ENCODE measurements around the gene RBCK1. TPM values are rescaled to one million over a fixed set of nuclear protein-coding genes. Genes with fewer than 3 reads are reported as not detected.
"Not testable (repeated sequence)": the region's sequence is repeated elsewhere in the genome, so short reads cannot be mapped to it uniquely, and the experiment has no call there.

RBCK1 gene
- total RNA-seq, 1 donor, result 104 TPM

DNA sequence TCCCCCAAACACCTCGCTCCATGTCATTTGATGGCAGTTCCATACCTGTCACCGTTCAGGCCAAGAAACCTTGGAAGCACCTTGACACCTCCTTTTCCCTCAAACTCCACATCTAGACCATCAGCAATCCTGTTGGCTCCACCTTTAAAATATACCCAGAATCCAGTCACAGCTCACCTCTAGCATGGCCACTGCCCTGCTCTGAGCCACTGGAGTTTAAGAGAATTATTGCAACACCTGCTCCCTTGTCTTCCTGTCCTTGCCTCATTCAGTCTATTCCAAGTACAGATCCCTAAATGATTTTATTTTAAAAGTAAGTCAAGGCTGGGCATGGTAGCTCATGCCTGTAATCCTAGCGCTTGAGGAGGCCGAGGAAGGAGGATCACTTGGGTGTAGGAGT, 39.2 kb upstream of the RBCK1 start:
- Histone ChIP-seq H3K27me3 (ENCODE audit: insufficient read depth, low read length) (no peaks in the 10 kb centered on the region), H3K4me3 (ENCODE audit: insufficient read depth, low read length) (no peak overlapping the region), H3K36me3 (ENCODE audit: insufficient read depth, low read length) (no peaks in the 10 kb centered on the region), H3K4me1 (ENCODE audit: insufficient read depth, low read length) (peaks cover 7% of the 10 kb centered on the region), H4K20me1 (ENCODE audit: insufficient read depth, low read length) (no peaks in the 10 kb centered on the region), H3K9me3 (ENCODE audit: low read depth, low read length) (no peaks in the 10 kb centered on the region), H3K79me2 (ENCODE audit: insufficient read depth, low read length) (no peaks in the 10 kb centered on the region), H3K27ac (ENCODE audit: low read depth, low read length) (no peak overlapping the region), H2AFZ (ENCODE audit: low read length) (no peak overlapping the region), H3K4me2 (ENCODE audit: insufficient read depth, low read length) (no peak overlapping the region)
- TF ChIP-seq, protein P1, sequence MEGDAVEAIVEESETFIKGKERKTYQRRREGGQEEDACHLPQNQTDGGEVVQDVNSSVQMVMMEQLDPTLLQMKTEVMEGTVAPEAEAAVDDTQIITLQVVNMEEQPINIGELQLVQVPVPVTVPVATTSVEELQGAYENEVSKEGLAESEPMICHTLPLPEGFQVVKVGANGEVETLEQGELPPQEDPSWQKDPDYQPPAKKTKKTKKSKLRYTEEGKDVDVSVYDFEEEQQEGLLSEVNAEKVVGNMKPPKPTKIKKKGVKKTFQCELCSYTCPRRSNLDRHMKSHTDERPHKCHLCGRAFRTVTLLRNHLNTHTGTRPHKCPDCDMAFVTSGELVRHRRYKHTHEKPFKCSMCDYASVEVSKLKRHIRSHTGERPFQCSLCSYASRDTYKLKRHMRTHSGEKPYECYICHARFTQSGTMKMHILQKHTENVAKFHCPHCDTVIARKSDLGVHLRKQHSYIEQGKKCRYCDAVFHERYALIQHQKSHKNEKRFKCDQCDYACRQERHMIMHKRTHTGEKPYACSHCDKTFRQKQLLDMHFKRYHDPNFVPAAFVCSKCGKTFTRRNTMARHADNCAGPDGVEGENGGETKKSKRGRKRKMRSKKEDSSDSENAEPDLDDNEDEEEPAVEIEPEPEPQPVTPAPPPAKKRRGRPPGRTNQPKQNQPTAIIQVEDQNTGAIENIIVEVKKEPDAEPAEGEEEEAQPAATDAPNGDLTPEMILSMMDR (IDR thresholded peaks at IDR 0.05; ENCODE audit: extremely low read depth, low read depth, low read length), result no peak
- no peak for DNase-seq (ENCODE audit: insufficient read length, low spot score, missing footprints)

DNA sequence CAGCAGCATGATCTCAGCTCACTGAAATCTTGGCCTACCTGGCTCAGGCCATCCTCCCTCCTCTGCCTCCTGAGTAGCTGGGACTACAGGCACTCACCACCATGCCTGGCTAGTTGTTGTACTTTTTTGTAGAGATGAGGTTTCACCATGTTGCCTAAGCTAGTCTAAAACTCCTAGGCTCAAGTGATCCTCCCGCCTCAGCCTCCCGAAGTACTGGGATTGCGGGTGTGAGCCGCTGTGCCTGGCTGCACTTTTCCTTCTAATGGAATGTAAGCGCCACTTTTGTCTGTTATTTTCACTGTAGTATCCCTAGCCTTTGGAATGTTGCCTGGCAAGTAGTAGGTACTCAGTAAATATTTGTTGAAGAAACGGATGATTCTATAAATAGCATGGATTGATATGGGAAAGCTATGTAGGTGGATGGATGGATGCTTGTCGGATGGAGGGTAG, 37.9 kb upstream of the RBCK1 start:
- Histone ChIP-seq H3K9me3 (ENCODE audit: low read depth, low read length) (no peaks in the 10 kb centered on the region), H3K4me1 (ENCODE audit: insufficient read depth, low read length) (peaks cover 7% of the 10 kb centered on the region), H3K27ac (ENCODE audit: low read depth, low read length) (no peak overlapping the region), H3K4me3 (ENCODE audit: insufficient read depth, low read length) (no peak overlapping the region), H3K27me3 (ENCODE audit: insufficient read depth, low read length) (no peaks in the 10 kb centered on the region), H3K79me2 (ENCODE audit: insufficient read depth, low read length) (no peaks in the 10 kb centered on the region), H3K4me2 (ENCODE audit: insufficient read depth, low read length) (no peak overlapping the region), H2AFZ (ENCODE audit: low read length) (no peak overlapping the region), H3K36me3 (ENCODE audit: insufficient read depth, low read length) (no peaks in the 10 kb centered on the region), H4K20me1 (ENCODE audit: insufficient read depth, low read length) (no peaks in the 10 kb centered on the region)
- TF ChIP-seq, protein P1 (IDR thresholded peaks at IDR 0.05; ENCODE audit: extremely low read depth, low read depth, low read length), result no peak
- DNase-seq (ENCODE audit: insufficient read length, low spot score, missing footprints), result no peak

DNA sequence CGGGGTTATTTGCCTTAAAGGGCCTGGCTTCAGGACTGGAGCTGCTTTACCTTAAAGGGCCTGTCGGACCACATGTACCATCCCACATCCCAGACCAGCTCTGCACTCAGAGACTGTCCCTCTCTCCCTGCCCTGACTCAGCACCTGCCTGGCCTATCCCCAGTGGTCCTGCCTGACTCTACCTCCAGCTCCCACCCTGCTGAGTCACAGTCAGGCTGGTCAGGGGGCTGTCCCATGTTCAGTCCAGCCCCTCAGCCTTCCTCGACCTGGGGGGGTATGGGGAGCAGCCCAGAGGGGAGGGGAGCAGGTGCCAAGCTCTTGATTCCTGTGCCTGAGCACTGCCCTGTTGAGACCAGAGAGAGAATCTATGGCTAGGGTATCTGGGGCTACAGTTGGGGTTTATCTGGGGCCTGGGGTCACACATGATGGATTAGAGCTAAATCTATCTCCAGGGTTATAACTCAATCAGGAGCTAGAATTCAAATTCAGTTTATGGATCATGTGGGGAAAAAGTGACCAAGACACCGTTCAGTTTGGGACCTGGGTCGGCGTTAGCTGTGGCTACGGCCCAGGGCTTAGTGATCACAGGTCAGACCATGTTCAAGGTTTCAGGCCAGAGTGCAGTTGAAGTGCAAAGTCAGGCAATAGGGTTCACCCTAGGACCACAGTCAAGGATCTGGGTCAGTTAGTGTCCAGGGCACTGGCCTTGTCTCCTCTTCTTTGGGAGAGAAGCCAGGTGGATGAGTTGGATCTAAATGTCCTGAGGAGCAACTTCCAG, 36.9 kb upstream of the RBCK1 start:
- H3K9me3 ChIP-seq (ENCODE audit: low read depth, low read length), result no peaks in the 10 kb centered on the region
- H3K4me3 ChIP-seq (ENCODE audit: insufficient read depth, low read length), result no peak overlapping the region
- peak overlapping the region; percentile 39 for H2AFZ ChIP-seq (ENCODE audit: low read length)
- TF ChIP-seq, protein P1 (IDR thresholded peaks at IDR 0.05; ENCODE audit: extremely low read depth, low read depth, low read length), result no peak
- no peaks in the 10 kb centered on the region for H4K20me1 ChIP-seq (ENCODE audit: insufficient read depth, low read length)
- no peaks in the 10 kb centered on the region for H3K79me2 ChIP-seq (ENCODE audit: insufficient read depth, low read length)
- no peaks in the 10 kb centered on the region for H3K27me3 ChIP-seq (ENCODE audit: insufficient read depth, low read length)
- H3K27ac ChIP-seq (ENCODE audit: low read depth, low read length), result no peak overlapping the region
- peak; percentile 48 for DNase-seq (ENCODE audit: insufficient read length, low spot score, missing footprints)
- no peak overlapping the region for H3K4me2 ChIP-seq (ENCODE audit: insufficient read depth, low read length)
- H3K4me1 ChIP-seq (ENCODE audit: insufficient read depth, low read length), result peaks cover 7% of the 10 kb centered on the region
- no peaks in the 10 kb centered on the region for H3K36me3 ChIP-seq (ENCODE audit: insufficient read depth, low read length)

DNA sequence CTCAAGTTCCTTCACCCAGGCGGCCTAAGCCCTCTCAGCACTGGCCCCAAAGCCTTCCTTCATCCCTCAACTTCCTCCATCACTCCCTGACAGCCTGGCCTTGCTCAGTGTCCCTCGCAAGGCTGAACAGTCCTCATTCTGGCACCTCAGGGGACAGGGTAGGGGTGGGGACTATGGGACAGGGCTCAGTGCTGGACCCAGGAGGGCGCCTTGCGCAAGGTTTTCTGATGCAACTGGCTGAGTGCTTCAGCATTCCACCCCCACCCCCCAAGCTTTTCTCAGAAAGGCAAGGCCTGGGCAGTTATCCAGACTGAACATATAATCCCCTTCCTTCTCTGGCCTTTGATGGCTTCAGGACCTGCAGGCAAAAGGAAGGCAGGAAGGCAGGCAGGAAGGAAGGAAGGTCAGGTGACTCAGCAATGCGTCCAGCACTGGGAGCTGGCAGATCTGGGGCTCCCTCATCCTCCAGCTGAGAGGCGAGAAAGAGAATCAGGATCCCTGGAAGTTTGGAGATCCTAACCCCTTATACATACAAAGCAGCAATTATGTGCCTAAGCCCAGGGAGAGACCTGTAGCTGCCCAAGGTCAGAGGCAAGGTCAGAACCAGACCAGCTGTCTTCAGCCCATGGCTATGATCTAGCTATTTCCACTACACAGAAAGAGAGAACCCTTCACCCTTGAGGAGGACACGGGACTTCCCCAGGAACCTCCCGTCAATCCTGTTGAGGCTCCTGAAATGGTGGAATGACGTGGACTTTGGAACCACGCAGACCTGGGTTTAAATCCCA, 36.1 kb upstream of the RBCK1 start:
- H3K4me1 ChIP-seq (ENCODE audit: insufficient read depth, low read length), result peaks cover 7% of the 10 kb centered on the region
- peak overlapping the region; percentile 18 for H3K4me2 ChIP-seq (ENCODE audit: insufficient read depth, low read length)
- H3K27me3 ChIP-seq (ENCODE audit: insufficient read depth, low read length), result no peaks in the 10 kb centered on the region
- peak overlapping the region; percentile 39 for H2AFZ ChIP-seq (ENCODE audit: low read length)
- DNase-seq (ENCODE audit: insufficient read length, low spot score, missing footprints), result peak; percentile 60
- H4K20me1 ChIP-seq (ENCODE audit: insufficient read depth, low read length), result no peaks in the 10 kb centered on the region
- peak overlapping the region; percentile 50 for H3K27ac ChIP-seq (ENCODE audit: low read depth, low read length)
- H3K79me2 ChIP-seq (ENCODE audit: insufficient read depth, low read length), result no peaks in the 10 kb centered on the region
- no peak overlapping the region for H3K4me3 ChIP-seq (ENCODE audit: insufficient read depth, low read length)
- H3K9me3 ChIP-seq (ENCODE audit: low read depth, low read length), result no peaks in the 10 kb centered on the region
- no peaks in the 10 kb centered on the region for H3K36me3 ChIP-seq (ENCODE audit: insufficient read depth, low read length)
- TF ChIP-seq, protein P1 (IDR thresholded peaks at IDR 0.05; ENCODE audit: extremely low read depth, low read depth, low read length), result no peak

DNA sequence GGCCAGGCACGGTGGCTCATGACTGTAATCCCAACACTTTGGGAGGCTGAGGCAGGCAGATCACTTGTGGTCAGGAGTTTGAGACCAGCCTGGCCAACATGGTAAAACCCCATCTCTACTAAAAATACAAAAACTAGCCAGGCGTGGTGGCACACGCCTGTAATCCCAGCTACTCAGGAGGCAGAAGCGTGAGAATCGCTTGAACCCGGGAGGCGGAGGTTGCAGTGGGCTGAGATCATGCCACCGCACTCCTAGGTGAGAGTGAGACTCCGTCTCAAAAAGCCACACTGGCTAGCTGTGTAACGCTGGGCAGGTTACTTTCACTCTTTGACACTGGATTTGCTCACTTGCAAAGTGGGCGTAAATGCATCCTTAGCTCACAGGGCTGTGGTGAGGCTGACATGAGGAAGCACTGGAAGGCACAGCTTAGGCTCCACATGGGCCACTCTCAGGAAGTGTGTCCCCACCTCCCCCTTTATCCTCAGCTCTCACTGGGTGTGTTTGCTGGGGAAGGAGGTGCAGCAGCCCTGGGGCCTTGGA, 35.5 kb upstream of the RBCK1 start:
- H3K4me3 ChIP-seq (ENCODE audit: insufficient read depth, low read length); H2AFZ ChIP-seq (ENCODE audit: low read length); H3K36me3 ChIP-seq (ENCODE audit: insufficient read depth, low read length); H4K20me1 ChIP-seq (ENCODE audit: insufficient read depth, low read length); H3K4me2 ChIP-seq (ENCODE audit: insufficient read depth, low read length); H3K9me3 ChIP-seq (ENCODE audit: low read depth, low read length); H3K79me2 ChIP-seq (ENCODE audit: insufficient read depth, low read length); H3K27me3 ChIP-seq (ENCODE audit: insufficient read depth, low read length); H3K4me1 ChIP-seq (ENCODE audit: insufficient read depth, low read length): not testable (repeated sequence)
- H3K27ac ChIP-seq (ENCODE audit: low read depth, low read length), result peak overlapping the region; percentile 50
- peak; percentile 15 for DNase-seq (ENCODE audit: insufficient read length, low spot score, missing footprints)
